ENCODE data around the gene FRMD4A. TPM values are rescaled to one million over a fixed set of nuclear protein-coding genes. Genes with fewer than 3 reads are reported as not detected.
"Not testable (repeated sequence)": the region's sequence is repeated elsewhere in the genome, so short reads cannot be mapped to it uniquely, and the experiment has no call there.

The FRMD4A gene
- total RNA-seq, 2 experiments from 2014 or later = 0.88 to 1.4 TPM

DNA sequence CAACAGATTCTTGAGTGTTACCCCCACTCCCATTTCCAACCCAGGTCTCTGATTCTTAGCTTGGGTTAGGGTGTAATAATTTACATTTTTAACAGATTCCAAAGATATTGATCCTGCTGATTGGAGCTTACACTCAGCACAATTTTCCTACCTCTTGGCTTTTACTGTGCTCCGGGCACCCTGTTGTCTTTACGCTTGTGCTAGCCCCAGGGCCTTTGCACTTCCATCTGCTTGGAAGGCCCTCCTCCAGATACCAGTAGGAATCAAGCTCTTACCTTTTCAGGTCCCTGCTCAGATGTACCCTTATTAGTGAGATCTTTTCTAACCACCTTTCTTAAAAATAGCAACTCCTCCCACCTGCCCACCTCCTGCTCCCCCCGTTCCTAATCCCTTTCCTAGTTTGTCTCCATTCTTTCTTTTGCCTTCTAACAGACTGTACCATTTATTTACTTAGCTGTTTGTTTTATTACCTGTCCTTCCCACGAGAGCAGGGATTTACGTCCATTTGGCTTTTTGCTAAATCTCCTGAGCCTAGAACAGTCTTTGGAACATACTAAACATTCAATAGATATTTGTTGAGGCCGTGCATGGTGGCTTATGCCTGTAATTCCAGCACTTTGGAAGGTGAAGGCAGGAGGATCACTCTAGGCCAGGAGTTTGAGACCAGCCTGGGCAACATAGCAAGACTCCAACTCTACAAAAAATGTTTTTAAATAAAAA, 427.7 kb downstream of the FRMD4A start:
- ATAC-seq (ENCODE audit: low read depth) = no peak
- Mint-ChIP-seq H3K27ac (no peak overlapping the region), H3K4me3 (no peak overlapping the region), H3K36me3 (no peaks in the 10 kb centered on the region), H3K4me1 (peaks cover 1% of the 10 kb centered on the region), H3K27me3 (peaks cover 2% of the 10 kb centered on the region), H3K9me3 (no peaks in the 10 kb centered on the region)
- DNase-seq = no peak
- POLR2A ChIA-PET = no interaction called here

DNA sequence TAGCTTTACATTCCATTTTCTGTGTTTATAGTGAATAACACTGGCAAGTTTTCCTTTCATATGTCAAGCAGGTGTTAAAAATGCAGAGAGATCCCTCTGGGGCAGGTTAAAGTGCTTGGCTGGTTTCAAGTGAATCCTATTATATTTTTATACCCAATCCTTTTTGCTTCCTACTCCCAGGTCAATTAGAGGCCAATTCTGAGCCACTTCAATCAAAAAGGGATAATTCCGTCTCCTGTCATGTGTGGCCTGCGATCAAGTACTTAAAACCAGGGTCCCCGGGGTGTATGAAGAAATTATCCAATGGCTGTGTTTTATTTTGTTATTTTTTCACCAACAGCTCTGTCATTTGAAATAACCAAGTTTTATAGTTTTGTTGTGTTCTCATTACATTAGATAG, 430.8 kb downstream of the FRMD4A start:
- peaks cover 5% of the 10 kb centered on the region for H3K27me3 Mint-ChIP-seq
- ATAC-seq (ENCODE audit: low read depth) = no peak

DNA sequence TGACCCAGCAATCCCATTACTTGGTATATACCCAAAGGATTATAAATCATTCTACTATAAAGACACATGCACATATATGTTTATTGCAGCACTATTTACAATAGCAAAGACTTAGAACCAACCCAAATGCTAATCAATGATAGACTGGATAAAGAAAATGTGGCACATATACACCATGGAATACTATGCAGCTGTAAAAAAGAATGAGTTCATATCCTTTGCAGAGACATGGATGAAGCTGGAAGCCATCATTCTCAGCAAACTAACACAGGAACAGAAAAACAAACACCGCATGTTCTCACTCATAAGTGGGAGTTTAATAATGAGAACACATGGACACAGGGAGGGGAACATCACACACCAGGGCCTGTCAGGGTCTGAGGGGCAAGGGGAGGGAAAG, 434.6 kb downstream of the FRMD4A start:
- H3K27ac Mint-ChIP-seq; ATAC-seq (ENCODE audit: low read depth); H3K4me3 Mint-ChIP-seq; POLR2A ChIA-PET; H3K4me1 Mint-ChIP-seq; H3K36me3 Mint-ChIP-seq; DNase-seq; H3K9me3 Mint-ChIP-seq: not testable (repeated sequence)
- peaks cover 35% of the 10 kb centered on the region for H3K27me3 Mint-ChIP-seq

More for the DNA sequence above, 430.8 kb downstream of the FRMD4A start:
- Mint-ChIP-seq H3K36me3 (no peaks in the 10 kb centered on the region), H3K4me1 (no peaks in the 10 kb centered on the region), H3K9me3 (peaks cover 3% of the 10 kb centered on the region), H3K27ac (no peak overlapping the region), H3K4me3 (no peak overlapping the region)
- POLR2A ChIA-PET = no interaction called here
- no peak for DNase-seq

DNA sequence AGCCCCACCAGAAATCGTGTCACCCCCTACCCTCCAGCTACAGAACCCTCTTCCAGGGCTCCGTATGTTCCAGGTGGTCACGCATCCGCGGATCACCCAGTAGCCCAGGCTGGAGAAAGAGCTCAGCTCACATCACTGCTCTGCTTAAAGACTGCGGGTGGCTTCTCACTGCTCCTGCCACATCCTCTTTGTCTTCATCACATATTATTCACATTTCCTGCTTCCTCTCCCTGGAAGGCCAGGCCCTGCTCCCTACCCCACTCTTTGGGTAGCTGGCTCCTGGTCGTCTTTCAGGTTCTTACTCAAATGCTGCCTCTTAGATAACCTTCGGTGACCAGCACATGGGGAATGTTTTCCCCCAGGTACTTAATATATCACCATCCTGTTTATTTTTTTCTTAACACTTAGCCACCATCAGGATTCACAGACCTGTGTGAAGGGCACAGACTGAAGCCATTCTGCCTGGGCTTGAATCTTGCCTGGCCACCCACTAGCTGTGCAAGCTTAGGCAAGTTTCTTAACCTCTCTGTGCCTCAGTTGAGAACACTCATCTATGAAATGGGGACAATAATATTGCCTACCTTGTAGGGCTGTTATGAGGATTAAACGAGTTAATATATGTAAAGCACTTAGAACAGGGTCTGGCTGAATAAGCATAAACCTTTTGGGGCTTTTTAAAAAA, 436.2 kb downstream of the FRMD4A start:
- H3K4me3 Mint-ChIP-seq = no peak overlapping the region
- POLR2A ChIA-PET = no interaction called here
- peaks cover 51% of the 10 kb centered on the region for H3K27me3 Mint-ChIP-seq

DNA sequence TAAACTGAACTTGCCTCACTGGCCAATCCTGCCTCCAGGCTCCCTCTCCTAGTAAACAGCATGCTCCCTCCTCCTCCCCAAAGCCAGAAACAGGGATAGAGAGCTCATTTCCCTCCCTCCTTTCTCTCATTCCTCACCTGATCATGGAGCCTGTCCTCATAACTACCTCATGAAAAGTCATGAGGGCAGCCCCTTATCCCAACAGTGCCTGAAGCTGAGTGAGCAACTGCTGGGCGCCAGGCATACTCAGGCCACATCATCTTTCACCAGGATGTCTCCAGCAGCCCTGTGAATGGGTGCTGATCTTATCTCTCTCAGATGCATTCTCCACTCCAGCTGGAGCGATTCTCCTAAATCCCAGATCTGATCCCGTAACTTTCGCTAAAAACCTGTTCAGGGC, 436.8 kb downstream of the FRMD4A start:
- Mint-ChIP-seq H3K4me1 (peaks cover 9% of the 10 kb centered on the region), H3K4me3 (no peak overlapping the region), H3K27ac (no peak overlapping the region), H3K36me3 (peaks cover 2% of the 10 kb centered on the region), H3K27me3 (peaks cover 57% of the 10 kb centered on the region), H3K9me3 (peaks cover 3% of the 10 kb centered on the region)
- DNase-seq (no peak), ATAC-seq (ENCODE audit: low read depth) (no peak)
- POLR2A ChIA-PET = no interaction called here

More for the DNA sequence above, 436.2 kb downstream of the FRMD4A start:
- peaks cover 9% of the 10 kb centered on the region for H3K4me1 Mint-ChIP-seq
- DNase-seq (no peak), ATAC-seq (ENCODE audit: low read depth) (no peak)
- no peak overlapping the region for H3K27ac Mint-ChIP-seq
- H3K9me3 Mint-ChIP-seq = peaks cover 3% of the 10 kb centered on the region
- H3K36me3 Mint-ChIP-seq = peaks cover 2% of the 10 kb centered on the region

DNA sequence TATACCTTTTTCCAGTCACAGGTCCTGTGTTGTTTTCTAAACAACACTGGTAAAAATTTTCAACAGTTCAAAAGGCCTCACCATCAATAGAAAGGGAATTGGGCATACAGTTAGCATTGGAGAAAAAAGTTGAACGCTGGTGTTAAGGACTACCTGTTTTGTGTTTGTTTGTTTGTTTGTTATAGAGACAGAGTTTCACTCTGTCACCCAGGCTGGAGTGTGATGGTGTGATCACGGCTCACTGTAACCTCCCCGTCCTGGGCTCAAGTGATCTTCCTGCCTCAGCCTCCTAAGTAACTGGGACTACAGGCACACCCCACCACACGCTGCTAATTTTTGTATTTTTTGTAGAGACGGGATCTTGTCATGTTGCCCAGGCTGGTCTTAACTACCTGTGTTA, 437.9 kb downstream of the FRMD4A start:
- ATAC-seq (ENCODE audit: low read depth) = no peak
- Mint-ChIP-seq H3K36me3 (peaks cover 2% of the 10 kb centered on the region), H3K4me1 (peaks cover 9% of the 10 kb centered on the region), H3K27ac (no peak overlapping the region), H3K27me3 (peaks cover 64% of the 10 kb centered on the region), H3K4me3 (no peak overlapping the region), H3K9me3 (peaks cover 3% of the 10 kb centered on the region)
- no peak for DNase-seq
- POLR2A ChIA-PET = no interaction called here

DNA sequence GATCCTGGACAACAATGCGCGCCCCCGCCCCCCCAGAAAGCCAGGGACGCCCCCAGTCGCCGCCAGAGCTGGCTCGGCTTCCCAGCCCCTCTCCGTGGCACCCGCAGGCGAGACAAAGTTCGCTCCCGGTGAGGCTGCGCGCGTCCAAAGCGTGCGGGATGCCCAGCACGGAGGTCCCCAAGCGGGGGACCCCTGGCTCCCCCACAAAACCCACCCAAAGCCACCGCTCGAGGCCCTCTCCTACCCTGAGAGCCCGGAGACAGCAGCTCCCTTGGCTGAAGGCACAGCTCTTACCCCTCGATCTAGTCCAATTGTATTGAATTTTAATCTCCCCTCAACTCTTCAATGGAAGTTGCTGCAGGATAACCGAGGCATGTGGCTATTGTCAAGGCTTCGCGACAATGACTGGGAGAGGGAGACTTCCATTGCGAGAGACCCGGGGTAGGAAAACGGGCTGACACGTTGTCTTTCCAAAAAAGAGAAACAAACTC, 438.7 kb downstream of the FRMD4A start:
- POLR2A ChIA-PET = no interaction called here
- peaks cover 3% of the 10 kb centered on the region for H3K9me3 Mint-ChIP-seq
- no peak overlapping the region for H3K27ac Mint-ChIP-seq
- peaks cover 71% of the 10 kb centered on the region for H3K27me3 Mint-ChIP-seq
- peaks cover 11% of the 10 kb centered on the region for H3K4me1 Mint-ChIP-seq
- no peak for DNase-seq
- H3K4me3 Mint-ChIP-seq = peak overlapping the region; percentile 55
- no peak for ATAC-seq (ENCODE audit: low read depth)
- peaks cover 2% of the 10 kb centered on the region for H3K36me3 Mint-ChIP-seq

DNA sequence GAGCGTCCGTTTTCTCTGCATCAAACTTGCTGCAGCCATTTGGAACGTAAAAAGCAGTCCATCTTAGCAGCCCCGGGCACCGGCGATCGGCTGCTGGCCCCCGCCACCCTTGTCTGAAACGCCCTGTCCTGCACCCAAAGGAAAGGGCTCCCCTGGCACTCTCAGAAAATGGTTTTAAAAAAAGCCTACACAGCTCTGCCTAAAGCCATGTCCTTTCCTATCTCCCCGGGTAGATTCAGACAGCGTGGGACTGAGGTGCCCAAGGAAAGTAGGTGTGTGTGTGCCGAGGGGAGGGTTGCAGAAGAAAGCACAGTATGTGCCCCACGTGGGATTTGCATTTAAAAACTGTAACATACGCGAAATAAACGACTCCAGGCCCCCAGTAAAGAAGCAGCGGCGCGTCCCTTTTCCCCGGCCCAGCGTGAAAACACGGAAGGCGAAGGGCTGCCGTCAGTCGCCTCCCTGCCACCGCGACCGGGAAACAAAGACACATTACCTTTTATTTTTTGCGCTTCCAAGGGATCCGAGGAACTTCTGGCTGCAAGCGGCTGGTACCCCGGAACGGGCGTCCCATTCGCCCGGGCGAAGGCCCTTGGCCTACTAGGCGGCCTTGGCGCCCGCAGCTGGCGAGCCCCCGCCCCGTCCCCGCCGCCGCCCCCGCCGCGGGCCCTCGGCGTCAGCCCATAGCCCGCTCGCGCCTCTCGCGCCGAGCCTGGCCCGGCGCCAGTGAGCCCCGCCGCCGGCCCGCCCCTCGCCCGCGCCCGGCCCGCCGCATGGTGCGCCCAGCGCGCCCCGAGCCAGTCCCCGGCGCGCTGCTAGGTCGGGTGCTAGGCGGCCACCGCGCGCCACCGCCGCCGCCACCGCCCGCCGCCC, 439.4 kb downstream of the FRMD4A start:
- ATAC-seq (ENCODE audit: low read depth) (no peak), DNase-seq (peak; percentile 33)
- Mint-ChIP-seq H3K27ac (no peak overlapping the region), H3K27me3 (peaks cover 74% of the 10 kb centered on the region), H3K9me3 (peaks cover 3% of the 10 kb centered on the region), H3K4me3 (peak overlapping the region; percentile 62), H3K4me1 (peaks cover 11% of the 10 kb centered on the region), H3K36me3 (peaks cover 2% of the 10 kb centered on the region)
- POLR2A ChIA-PET = no interaction called here

DNA sequence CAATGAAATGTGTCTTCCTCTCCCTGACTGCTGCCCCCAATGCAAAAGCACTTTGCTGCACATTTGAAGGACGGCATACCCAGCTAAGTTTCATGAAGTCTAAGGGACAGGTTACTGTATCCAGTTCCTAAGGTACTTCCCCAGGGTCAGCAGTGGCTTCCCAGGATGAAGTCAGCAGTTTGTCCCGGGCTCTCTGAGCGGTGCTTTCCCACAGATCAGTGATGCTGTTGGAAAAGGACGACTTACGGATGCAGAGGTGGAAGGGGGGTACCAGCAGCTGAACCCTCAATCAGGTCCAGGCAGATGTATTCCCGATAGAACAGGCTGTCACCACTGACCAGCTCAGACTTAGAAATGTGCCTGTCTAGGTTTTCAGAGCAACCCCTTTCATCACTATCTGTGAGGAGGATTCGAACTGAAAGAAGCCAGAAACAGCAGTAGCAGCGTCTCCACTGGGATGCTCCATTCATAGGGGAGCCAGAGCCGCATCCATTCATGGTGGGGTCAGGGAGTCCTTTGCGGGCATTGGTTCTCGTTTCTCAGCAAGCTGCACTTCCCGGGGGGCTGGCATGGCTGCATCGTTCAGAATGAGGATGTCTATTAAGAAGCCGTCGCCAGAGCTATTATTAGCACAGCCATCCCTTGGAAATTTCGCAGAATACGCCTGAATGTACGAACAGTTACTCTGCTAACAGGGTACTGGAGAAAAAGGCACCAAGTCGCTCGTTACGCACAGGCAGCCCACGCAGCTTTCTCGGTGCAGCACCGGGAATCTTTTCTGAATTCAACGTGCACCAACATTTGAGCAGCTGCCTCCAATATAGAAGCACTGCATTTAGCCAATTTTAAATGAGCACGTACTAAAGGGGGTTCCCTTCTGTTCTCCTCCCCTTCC, 440.2 kb downstream of the FRMD4A start:
- H3K4me1 Mint-ChIP-seq = peaks cover 11% of the 10 kb centered on the region
- POLR2A ChIA-PET = no interaction called here
- H3K27me3 Mint-ChIP-seq = peaks cover 72% of the 10 kb centered on the region
- H3K27ac Mint-ChIP-seq = no peak overlapping the region
- DNase-seq = no peak
- no peak overlapping the region for H3K4me3 Mint-ChIP-seq
- H3K9me3 Mint-ChIP-seq = peaks cover 3% of the 10 kb centered on the region
- peaks cover 2% of the 10 kb centered on the region for H3K36me3 Mint-ChIP-seq
- no peak for ATAC-seq (ENCODE audit: low read depth)

DNA sequence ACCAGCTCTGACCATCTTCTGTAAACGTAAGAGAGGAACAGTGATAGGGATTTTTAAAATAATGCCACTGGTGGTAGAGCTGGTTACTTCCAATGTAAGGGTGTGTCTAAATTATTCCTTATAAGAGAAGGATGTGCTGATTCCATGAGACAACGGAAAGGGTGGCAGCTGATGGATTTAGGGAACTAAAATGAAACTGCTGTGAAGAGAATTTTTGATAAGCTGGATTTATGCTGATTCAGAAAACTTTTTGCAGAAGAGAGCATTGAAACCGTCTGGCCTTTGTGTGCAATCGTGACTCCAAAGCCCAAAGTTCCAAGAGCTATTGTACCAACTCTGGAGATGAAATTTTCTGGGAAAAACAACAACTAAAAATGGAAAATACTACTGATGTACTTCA, 443.0 kb downstream of the FRMD4A start:
- peaks cover 2% of the 10 kb centered on the region for H3K36me3 Mint-ChIP-seq
- ATAC-seq (ENCODE audit: low read depth) (no peak), DNase-seq (no peak)
- POLR2A ChIA-PET = no interaction called here
- peaks cover 7% of the 10 kb centered on the region for H3K4me1 Mint-ChIP-seq
- no peaks in the 10 kb centered on the region for H3K9me3 Mint-ChIP-seq
- H3K4me3 Mint-ChIP-seq = no peak overlapping the region
- H3K27me3 Mint-ChIP-seq = peaks cover 55% of the 10 kb centered on the region
- no peak overlapping the region for H3K27ac Mint-ChIP-seq

DNA sequence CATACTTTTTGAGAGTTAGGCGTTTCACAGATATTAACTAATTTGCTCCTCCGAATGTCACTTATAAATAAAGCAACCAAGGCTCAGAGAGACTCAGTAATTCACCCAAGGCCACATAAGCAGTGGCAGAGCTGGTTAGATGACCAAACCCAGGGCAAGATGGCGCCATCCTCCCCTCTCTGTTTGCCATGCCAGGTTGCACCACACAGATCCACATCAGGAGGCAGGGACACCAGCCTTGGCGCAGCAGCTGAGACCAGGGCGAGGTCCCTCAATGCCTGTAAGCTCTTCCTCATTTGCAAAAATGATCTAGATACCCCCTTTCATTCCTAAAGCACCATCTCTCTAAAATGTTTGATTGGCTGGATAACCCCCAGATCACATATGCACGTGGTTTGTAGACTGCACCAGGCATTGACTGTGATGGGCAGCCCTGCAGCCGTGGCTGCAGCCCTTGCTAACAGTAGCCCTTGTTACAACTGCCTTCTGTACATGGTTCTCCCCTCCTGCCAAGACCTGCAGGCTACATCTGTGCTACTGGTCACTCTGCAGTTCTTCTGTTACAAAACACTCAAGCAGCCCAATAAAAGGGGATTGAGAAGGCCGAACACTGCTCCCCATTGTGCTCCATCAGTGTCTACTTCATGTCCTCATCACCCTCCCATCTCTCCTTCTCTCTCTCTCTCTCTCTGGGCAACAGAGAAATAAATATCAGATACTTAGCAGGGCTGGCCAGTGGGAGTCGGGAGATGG, 445.3 kb downstream of the FRMD4A start:
- no peak for ATAC-seq (ENCODE audit: low read depth)
- Mint-ChIP-seq H3K27ac (no peak overlapping the region), H3K4me3 (no peak overlapping the region), H3K9me3 (no peaks in the 10 kb centered on the region), H3K4me1 (peaks cover 3% of the 10 kb centered on the region), H3K36me3 (no peaks in the 10 kb centered on the region), H3K27me3 (peaks cover 35% of the 10 kb centered on the region)
- DNase-seq = no peak
- POLR2A ChIA-PET = no interaction called here

DNA sequence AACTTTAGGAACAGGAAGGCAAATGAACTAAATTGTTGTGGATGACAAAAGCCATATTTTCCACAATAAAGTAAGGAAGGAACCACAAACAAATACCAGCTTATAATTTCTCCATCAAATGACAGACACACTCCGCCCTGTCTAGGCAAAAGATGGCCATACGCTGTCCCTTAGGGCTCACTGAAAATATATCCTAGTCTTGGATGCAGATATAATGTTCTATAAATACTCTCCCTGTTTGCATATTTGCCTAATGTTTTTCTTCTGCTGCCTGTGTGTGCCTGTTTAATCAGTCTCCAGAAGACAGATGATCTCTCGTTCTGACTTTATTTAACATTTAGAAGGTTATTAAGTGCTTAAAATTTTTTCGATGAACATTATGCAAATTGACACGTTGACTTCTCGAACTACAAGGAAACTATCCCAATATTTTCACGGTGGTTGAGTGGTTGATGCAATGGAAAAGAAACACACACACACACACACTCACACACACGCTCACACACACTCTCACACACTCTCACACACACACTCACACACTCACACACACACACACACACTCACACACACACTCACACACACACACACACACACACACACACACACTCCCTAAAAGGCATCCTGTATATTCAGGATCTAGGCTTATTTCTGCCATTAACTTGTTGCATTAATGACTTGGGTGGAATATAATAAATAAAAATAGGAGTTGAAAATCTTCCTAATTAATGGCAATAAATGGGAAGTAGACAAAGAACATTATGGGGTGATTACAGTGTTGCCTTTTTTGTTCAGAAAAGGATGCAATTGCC, 446.9 kb downstream of the FRMD4A start:
- Mint-ChIP-seq H3K4me1 (peaks cover 2% of the 10 kb centered on the region), H3K9me3 (no peaks in the 10 kb centered on the region), H3K4me3 (no peak overlapping the region), H3K27me3 (peaks cover 22% of the 10 kb centered on the region), H3K27ac (no peak overlapping the region), H3K36me3 (no peaks in the 10 kb centered on the region)
- ATAC-seq (ENCODE audit: low read depth) = no peak
- DNase-seq = no peak
- POLR2A ChIA-PET = no interaction called here

All from activated naive CD8-positive, alpha-beta T cell treated with anti-CD3 and anti-CD28 coated beads, Interleukin-2, amount 10 ng/mL, durations not matched to agents 7 days and 5 days (primary cell).